Activated naive CD8-positive, alpha-beta T cell treated with anti-CD3 and anti-CD28 coated beads, Interleukin-2, amount 50 U/mL, for 16 hours (primary cell): Measurements from ENCODE around the gene DBNDD2.

Source experiments
- DNase-seq: peaks from one replicate; pipeline ENCODE4 v3.0.0-alpha.2; 2020; ENCODE audit warnings: low read depth, low spot score

DBNDD2 gene

DNA sequence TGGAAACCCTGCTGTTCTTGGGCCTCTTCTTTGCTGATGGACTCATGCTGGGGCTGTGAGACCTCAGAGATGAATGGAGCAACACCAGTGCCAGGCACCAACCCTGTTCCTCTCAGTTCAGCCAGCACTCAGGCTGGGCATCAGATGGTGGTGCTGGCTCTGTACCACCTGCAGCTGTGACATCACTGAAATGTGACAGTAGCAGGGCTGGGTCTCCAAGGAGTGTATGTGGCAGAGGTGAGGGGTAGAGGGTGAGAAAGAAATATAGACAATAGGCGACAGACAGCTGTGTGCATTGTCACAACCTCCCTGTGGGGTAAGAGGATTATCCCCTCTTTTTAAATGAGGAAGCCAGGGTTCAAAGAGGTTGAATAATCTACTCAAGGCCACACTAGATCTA is 29.9 kb upstream of the DBNDD2 start, which contains the start of gene TP53TG5:
Gene TP53TG5, minus strand, starts transcription at position 135 of the 400 bp plus-strand sequence. Its CDS starts 89 bp downstream, at position 46.
- no peak for DNase-seq

DNA sequence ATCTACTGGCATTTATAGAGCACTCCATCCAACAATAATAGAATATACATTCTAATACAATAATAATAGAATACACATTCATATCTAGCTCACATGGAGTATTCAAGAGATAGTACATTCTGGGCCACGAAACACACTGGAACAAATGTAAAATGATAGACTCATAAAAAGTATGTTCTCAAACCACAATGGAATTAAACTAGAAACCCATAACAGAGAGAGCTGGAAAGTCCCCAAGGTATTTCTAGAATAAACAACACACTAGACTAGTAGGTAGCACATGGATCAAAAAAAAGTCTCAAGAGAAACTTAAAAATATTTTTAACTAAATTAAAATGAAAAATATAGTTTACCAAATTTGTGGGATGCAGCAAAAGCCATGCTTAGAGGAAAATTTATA is 20.8 kb upstream of the DBNDD2 start:
- DNase-seq: no peak

DNA sequence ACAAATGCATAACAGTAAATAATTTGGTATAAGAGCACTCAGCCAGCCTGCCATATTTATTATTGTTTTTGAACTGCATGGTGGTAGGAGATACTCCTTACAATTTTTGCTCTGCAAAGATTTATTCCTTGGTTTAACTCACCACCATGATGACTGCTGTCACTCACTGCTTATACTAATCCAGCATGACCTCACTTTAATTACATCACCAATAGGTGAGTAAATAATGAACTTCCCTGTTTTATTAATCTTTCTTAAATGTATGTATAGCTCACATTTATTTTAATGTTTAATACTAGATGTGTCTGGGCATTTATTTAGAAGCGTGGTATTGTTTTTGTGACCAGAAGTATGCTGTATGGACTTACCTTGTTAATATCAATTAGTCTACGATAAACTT is 17.2 kb upstream of the DBNDD2 start:
- DNase-seq: no peak

DNA sequence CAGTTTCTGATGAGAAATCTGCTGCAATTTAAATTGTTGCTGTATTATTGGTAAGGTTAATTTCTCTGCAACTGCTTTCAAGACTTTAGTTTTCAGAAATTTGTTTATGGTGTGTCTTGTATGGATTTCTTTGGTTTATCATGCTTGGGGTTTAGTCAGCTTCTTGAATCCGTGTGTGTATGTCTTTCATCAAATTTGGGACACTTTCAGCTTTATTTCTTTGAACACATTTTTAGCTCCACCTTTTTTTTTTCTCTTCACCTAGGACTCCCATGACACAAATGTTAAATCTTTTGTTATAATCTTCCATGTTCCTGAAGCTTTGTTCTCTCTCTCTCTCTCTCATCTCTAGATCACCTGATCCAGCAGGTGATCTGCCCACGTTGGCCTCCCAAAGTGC is 16.5 kb upstream of the DBNDD2 start:
- no peak for DNase-seq

DNA sequence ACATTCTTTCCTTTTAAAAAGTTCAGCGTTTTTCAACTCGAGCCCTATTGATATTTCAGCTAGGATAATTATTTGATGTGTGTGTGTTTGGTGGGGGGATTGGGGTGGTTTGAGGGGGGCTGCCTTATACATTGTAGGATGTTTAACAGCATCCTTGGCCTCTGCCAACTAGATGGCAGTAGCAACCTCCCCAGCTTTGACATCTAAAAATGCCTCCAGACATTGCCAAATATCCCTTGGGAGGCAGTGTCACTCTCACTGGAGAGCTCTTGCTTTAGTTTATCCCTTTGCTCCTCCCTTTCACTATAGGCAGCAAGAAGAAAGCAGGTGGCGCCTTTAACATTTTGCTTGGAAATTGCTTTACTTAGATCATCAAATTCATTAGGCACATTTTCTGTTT is 15.4 kb upstream of the DBNDD2 start:
- no peak for DNase-seq

DNA sequence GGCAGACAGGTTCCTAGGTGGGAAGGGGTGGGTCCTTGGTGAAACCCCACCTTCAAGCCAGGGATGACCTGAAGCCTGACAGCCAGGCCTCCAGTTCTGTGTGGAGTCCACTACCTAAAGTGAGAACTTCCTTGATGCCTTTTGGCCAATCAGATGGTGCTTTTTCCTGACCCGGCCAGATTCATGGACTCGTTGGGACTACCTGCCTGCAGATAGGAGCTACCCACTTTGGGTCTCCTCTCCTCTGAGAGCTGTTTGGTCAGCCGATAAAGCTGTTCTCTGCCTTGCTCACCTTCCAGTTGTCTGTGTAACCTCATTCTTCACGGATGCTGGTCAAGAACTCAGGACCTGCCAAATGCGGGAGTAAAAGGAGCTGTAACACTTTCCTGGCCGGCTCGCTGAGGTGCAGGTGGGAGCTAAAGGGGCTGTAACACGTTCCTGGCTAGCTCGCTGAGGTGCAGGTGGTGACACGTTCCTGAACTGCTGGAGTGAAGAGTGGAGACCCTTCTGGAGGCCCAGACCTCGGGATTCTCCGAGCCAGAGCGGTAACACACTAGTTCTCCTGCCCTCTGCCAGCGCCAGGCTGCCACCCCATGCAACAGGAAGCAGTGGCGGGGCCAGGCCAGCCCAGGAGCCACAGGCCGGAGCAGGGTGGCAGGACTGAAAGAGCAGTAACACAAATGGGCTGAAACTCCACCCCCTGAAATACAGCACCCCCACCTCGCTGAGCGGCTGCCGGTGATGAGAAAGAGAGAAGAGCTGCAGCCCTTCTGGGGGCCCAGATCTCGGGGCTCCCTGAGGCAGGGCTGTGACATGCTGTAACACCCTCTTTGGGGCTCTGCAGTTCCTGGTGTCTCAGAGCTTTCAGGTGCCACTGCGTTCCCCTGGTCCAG is 13.6 kb upstream of the DBNDD2 start:
- DNase-seq: no peak

DNA sequence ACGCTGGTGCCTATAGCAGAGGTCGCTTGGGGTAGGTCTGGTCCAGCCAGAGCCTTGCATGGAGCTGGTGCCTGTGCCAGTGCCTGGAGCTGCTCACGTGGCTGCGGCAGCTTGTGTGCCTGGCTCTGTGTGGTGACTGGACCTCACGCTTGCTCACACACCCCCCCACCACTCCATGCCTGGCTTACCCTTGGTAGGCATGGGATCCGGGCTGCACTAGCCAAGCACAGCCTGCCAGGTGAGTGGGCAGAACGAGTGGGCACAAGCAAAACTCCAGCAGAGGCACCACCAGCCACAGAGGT is 13.0 kb upstream of the DBNDD2 start:
- DNase-seq: no peak

DNA sequence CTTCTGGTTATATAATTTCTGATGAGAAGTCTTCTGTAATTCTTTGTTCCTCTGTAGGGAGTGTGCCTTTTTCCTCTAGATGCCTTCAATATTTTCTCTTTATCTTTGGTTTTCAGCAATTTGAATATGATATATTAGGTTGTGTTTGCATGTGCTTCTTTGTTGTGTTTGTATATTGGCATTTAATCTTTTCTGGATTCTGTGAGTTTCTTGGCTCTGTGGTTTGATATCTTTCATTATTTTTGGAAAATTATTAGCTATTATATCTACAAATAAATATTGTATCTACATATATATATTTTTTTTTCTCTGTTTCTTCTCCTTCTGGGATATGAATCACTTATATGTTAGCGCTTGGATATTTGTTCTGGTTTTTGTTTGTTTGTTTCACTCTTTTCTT is 9.1 kb upstream of the DBNDD2 start:
- no peak for DNase-seq

DNA sequence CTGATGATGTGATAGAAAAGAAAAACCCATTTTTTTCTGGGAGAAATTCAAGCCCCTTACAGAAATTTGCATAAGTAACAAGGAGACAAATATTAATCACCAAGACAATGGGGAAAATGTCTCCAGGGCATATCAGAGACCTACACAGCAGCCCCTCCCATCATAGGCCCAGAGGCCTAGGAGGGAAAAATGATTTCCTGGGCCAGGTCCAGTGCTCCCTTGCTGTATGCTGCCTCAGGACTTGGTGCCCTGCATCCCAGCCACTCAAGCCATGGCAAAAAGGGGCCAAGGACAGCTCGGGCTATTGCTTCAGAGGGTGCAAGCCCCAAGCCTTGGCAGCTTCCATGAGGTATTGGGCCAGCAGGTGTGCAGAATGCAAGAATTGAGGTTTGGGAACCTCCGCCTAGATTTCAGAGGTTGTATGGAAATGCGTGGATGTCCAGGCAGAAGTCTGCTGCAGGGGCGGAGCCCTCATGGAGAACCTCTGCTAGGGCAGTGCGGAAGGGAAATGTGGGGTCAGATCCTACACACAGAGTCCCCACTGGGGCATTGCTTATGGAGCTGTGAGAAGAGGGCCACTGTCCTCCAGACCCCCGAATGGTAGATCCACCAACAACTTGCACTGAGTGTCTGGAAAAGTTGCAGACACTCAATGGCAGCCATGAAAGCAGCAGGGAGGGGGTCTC is 7.6 kb upstream of the DBNDD2 start:
- DNase-seq: no peak

DNA sequence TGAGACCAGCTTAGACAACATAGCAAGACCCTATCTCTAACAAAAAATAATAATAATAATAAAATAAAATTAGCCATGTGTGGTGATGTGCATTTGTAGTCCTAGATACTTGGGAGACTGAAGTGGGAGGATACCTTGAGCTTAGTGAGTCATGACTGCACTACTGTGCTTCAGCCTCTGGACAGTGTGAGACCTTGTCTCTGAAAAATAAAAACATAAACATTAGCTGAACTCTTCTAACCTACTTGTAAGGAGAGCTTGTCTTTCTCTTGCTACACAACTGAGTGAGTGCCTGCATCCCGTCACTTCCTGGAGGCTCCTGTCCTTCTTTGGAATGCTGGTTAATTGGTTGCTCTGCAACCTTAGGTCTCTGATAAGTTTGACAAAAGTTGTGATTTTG is 5.1 kb upstream of the DBNDD2 start:
- no peak for DNase-seq

DNA sequence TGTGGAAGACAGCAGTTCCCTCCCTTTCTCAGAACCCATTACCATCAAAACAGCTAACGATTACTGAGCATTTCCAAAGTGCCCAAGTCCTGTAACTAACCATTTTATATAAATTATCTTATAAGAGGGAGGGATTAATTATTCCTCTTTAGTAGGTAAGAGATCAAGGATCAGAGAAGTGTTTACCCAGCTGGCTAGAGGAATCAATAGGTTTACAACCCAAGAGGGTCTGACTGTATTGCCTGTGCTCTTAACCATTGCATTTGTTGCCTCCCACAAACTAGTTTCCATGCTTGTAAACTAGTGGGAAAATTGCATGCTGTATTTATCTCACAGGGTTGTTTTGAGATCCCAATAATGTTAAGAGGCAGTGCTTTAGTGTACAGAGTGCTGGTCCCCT is 3.7 kb upstream of the DBNDD2 start:
- no peak for DNase-seq

DNA sequence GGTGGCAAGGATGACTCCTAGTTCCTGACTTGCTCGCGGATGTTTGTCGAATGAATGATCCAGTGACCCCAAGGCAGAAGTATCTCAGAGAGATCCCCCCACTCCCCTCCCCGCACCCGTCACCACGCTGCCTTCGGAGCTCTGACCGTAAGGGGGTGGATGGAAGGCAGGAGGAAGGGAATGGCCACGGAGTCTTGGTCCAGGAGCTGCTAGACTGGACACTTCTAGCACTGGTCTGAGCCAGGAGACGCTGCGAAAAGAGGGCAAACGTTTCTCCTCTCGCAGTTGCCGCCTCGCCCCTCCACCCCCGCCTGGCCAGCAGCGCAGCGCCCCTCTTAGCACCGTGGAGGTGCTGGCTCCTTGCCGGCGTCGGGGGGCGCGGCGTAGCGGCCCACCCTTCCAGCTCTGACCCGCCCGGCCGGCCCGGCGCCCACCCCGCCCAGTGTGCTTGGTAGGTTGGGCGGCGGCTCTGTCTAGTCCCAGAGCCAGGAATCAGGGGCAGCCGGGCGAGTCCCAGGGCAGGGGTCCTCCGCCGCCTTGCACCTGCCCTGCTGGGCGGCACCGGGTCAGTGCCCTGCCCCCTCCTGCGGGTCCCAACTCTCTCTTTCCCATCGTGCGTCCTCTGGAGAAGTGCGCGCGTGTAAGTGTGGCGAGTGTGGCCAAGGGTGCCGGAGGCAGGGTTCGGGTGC is 2.4 kb upstream of the DBNDD2 start:
- DNase-seq: no peak

DNA sequence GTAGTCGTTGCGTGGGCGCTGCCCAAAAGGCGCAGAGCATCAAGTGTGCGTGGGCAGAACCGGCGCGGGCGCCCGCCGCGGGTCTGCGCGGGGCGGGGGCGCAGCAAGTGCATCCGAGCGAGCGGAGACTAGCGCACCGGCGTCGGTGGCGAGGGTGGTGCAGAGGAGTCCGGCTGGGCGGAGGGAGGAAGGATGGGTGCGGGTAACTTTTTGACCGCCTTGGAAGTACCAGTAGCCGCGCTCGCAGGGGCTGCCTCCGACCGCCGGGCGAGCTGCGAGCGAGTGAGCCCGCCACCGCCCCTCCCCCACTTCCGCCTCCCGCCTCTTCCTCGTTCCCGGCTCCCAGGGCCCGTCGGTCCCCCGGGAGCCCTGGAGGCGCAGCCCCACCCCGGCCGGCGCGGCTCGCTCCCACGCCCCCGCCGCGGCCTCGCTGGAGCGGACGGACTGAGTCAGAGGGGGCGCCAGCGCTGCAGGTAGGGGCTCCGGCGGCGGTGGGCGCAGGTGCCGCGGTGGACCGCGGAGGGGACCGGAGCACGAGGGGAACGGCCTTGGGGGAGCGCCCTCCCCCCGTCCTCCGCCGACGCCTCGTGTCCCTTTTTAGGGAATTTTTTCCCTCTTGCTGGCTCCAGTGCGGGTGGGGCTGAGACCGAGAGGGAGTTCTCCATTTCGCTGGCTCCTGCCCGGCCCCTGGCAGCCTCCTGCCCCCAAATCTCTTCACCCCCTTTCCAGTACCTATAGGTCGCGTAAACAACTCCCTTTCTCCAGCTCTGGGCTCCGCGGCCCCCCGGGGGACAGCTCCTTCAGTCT is 1.6 kb upstream of the DBNDD2 start:
- no peak for DNase-seq

DNA sequence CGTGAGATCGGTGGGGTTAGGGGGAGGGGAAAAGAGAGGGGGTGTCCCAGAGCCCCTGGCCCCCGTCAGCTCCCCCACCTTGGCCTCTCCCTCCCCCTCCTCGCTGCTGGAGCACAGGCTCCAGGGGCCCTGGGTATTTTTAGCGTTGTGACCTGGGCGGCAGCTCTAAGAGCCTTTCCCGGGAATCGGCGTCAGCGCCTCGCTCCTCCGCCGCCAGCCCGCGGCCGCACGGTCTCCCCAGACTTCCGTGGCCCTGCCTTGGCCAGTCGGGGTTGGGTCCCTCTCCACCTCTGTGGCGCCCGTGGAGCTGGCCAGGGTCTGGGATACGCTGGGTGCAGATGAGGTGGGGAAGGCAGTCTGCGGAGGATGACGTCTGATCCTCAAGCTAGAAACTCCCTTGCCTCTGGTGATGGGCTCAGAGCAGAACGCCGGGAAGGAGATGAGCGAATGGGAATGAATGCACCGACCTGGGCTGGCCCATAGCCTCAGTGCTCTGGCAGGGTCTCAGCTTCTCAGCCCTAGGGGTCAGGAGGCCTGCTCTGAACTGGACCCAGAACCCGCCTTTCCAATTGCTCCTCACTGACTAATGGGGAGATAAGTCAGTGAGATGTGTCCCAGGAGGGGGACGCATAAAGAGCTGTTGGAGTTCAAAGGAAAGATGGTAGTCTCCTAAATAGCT is 883 bp upstream of the DBNDD2 start:
- no peak for DNase-seq

DNA sequence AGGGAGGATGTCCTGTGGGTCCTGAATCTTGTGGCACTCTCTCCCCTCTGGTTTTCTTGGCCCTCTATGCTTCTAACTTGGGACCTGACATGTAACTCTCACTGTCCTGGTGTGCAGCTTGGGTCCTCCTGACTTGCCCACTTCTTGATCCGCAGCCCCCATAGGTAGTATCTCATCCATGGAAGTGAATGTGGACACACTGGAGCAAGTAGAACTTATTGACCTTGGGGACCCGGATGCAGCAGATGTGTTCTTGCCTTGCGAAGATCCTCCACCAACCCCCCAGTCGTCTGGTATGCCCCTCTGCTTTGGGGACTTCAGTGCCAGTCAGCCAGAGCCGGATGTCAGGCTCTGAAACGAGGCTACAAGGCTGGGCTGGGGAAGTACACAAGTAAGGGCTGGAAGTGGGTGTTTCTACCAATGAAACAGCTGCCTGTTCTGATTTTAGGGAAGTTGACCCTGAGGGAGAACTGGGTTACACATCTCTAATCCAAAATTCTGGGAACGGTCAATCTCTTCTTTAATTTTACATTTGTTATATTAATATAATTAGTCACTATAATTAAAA is 641 bp downstream of the DBNDD2 start:
- DNase-seq: no peak

DNA sequence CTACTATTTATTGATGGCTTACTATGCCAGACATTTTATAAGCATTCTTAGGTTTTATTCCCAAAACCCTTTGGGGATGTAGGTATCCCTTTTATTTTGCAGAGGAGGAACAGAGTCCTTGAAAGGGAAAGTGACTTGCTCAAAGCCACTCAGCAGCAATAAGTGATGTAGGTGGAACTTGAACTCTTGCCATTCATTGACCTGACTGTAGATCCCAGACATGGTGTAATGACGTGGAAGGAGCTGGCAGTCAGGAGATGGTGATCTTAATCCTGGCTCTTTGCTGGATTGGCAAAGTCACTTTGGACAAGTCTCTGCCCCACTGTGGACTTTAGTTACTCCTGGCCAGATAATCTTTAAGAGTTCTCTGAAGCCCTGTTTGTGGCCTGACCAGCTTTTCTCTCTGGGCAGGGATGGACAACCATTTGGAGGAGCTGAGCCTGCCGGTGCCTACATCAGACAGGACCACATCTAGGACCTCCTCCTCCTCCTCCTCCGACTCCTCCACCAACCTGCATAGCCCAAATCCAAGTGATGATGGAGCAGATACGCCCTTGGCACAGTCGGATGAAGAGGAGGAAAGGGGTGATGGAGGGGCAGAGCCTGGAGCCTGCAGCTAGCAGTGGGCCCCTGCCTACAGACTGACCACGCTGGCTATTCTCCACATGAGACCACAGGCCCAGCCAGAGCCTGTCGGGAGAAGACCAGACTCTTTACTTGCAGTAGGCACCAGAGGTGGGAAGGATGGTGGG is 1.6 kb downstream of the DBNDD2 start:
- DNase-seq: no peak

DNA sequence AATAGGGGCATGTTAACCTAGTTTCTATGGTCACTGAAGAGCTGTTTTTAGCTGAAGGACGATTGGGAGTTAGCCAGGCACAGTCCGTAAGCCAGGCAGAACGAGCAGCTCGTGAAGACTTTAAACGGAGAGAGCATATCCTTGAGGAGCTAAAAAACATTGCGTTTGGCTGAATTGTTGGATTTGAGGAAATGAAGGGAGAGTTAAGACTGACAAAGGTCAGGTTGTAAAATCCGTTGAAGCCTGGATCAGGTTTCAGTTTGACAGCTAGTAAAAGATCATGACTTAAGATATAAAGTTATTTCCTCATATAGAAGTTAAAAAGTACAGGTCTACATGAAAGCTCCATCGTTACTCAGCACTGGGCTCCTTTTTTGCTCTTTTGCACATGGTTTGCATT is 2.8 kb downstream of the DBNDD2 start:
- DNase-seq: no peak

DNA sequence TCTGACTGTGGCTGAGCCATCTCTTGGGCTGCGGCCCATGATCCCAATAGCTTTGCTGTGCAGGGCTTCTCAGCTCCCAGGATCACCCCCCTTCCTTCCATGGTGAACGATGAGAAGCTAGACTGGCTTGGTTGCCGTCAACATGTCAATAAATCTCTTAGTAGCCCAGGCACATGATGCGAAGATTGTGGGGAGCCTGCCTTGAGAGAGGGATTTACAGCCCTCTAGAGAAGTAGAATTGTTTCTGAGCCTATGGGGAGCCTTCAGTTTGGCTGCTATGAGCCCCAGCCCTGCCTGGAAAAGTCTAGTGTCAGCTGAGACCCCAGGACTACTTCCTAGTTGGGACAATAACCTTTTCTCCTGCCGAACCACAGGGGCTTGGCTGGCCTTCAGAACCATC is 4.6 kb downstream of the DBNDD2 start:
- no peak for DNase-seq

DNA sequence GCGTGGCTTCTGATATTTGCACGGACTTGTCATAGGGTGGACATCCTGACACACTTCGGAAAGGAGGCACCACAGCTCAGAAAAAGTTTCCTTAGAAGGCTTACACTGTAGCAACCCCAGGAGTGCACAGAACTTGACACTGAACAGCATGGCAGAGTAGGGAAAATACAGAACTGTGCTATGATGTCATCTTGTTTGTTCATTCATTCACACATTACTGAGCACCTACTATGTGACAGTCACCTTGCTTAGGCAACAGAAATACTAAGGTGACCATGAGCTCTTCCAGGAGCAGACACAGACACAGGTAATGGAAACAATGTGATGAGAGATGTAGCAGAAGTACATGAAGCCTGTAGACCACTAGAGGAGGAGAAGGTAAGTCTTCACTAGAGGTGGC is 5.4 kb downstream of the DBNDD2 start:
- DNase-seq: no peak
